GM18909 (cell line): ENCODE results near the gene GARNL3.

ENCODE experiments used
- ATAC-seq: cut with Tn5 transposase; IDR thresholded peaks from one replicate; pipeline ENCODE4 v1.9.1; 2021; ENCODE audit warnings: mild to moderate bottlenecking; ENCODE audit not compliant: unreplicated experiment, poor library complexity

Gene GARNL3

DNA sequence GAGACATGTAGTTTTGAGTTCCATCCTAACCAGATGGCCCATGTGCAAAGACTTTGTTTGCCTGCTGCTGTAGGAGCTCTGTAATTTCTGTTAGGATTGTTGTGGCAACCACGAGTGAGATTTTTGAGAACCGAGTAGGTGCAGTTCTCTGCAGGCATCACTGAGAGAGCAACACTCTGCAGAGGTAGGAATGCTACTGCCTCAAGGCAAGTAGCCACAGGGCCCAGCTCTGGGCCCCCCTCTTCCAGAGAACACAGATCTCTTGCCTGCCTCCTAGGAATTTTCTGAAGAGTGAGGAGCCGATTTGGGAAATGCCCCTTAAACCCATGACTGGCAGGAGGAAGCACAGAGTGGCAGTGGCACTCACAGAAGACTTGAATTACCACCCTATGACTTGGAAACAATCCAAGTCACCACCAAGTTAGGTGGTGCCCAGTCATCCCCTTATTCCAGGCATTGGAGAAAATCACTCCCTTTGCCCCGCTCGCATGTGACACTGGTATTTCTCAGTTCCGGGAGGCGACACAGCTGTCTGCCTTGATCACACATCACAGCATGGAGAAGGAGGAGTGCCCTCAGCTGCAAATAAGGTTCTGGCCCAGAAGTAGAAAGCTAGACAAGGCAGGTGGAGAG, 79.9 kb downstream of the GARNL3 start:
- no peak for ATAC-seq

- ATAC-seq, result no peak
These were observed 81.0 kb downstream of the GARNL3 start for GRCh38 chr9:127345566-127345965.

DNA sequence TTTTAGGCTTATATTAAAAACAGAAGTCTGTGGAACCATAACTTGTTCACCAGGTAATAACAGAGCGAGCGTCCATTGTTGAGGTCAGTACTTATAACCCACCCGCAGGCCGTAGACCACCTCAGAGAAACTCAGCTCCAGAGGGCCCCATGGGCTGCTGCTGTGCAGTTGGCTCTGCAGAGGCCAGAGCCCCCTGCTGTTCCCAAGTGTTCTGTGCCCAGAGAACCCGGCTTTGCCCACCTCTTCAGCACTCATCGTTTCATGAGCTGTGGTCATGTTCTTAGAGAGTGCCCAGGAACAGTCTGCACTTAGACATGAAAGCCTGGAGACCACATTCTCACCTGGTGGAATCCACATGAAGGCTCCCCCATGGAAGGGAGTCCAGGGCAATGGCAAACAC, 82.0 kb downstream of the GARNL3 start:
- ATAC-seq, result no peak

GRCh38 chr9:127347831-127348776, 83.5 kb downstream of the GARNL3 start:
- ATAC-seq, result no peak

GRCh38 chr9:127349483-127350113, 85.0 kb downstream of the GARNL3 start:
- ATAC-seq, result no peak

DNA sequence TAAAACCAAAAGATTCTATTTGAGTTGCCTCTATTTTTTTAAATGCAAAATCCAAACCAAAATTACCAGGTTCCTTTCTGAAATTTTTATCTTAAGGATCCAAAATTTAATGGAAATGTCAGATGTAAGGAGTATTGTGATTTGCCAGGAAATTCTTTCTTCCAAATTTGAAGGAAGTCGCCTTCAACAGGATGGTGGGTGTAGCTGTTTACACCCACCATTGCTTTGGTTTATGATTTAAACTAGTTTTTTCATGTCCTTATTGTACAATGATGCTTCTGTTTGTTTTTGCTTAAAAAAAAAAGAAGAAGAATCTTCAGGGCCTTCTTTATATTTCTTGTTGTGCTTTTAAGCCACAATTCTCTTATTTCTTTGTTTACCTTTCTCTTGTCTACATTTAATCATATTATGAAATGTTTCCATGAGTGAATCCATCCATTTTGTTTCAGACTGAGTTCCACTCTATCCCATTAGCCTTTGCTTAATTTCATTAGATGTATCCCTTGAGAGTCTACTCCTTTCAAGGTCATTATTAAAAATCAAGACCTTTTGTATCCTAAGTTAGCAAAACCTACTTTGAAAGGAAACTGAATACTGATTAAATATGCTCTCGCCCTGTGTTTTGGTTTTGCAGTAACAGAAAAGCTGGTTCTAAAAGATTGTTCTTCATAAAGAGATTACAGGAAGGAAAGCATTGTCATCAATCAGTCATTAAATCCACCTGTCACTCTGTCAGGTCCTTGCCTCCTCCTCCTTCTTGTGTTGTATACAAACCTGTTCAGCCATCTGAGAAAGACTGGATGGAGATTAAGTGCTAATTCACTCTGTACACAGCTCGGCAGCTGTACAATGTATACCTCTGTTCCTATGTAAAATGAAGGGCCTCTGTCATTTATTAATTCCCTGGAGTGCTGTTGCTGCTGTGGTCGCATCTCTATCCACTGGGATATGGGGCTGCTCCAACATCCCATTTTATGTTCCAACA, 86.9 kb downstream of the GARNL3 start:
- ATAC-seq, result no peak

DNA sequence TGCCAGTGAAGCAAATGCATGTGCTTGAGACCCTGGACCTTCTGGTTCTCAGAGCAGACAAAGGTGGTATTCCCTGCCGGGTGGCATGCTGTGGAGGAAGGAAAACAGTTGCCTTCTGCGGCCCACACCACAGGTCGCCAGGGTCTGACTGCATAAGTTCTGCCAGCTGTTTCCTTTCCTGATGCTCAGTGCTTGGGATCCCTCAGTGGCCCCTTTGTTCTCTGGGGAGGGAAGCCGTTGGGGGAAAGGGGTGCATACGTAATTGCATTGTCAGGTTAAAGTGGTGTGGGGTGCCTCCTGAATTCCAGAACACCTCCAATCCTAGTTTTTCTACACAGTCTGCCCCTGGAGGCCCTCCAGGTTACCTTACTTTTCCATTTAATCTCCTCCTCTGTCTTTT, 89.3 kb downstream of the GARNL3 start:
- no peak for ATAC-seq

DNA sequence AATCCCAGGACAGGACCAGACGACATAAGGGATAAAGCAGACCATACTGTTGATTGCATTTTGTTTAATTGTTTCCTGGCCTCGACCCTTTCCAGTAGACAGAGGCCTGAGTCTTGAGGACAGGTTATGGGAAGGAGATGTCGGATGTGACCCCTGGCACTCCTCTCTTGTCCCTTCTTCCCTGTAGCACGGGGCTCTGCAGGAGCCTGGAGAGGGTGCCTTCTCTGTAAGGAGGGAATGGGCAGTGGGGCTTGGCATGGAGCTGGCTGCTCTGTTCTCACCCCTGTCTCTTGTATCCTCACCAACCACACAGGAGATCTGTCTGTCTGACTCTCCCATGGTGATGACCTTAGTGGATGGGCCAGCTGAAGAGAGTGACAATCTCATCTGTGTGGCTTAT, 92.3 kb downstream of the GARNL3 start:
- ATAC-seq, result no peak

GRCh38 chr9:127358023-127358535, 93.5 kb downstream of the GARNL3 start:
- no peak for ATAC-seq

GRCh38 chr9:127358770-127359169, 94.2 kb downstream of the GARNL3 start:
- no peak for ATAC-seq

DNA sequence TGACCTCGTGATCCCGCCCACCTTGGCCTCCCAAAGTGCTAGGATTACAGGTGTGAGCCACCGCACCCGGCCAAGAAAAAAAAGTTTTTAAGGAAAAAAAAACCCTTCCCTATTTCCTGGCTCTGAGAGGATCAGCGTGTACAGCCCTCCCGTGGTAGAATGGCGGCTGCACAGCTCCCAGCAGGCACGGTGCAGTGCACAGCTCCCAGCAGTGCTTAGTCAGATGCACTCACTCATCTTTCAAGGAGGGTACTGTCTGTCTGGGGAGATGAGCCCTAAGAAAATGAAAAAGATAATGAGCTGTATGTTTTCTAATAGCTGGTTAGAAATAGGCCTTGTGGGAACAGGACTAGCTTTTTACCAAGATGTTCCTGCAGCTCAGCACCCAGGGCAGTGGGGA, 95.7 kb downstream of the GARNL3 start:
- ATAC-seq, result no peak

- no peak for ATAC-seq
These were observed 96.3 kb downstream of the GARNL3 start for GRCh38 chr9:127360829-127361228.

DNA sequence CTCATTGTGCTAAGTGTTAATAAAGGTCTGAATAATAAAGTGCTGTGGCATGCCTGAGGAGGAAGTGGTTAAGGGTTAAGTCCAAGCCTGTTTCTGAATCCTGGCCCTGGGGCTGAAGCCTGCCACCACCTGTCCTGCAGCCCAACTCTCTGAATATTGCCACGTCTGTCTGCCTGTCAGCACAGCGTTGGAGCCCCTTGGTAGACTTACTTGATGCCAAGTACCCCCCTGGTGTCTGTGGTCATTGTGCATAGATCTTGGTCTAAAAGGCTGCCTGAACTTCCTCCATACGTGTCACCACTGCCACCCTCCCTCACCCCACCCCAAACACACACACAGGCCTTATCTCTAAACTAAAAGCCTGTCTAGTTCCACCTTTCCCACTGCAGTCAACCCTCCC, 97.0 kb downstream of the GARNL3 start:
- ATAC-seq, result no peak

DNA sequence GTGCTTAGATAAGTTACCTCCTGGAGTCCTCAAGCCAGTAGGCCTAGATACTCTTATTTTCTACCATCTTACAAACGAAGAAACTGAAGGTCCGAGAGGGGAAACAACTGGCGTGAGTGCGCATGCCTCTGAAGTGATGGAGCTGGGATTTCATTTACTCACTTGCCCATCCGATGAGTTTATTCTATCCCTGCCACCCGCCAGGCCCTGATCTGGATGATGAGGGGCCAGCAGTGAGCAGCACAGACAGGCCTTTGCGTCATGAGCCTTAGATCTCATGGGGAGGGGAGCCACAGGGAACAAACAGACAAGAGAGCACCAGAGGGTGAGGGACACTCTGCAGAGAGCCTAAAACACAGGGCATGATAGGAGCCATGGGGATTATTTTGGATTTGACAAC, 98.3 kb downstream of the GARNL3 start:
- no peak for ATAC-seq

GRCh38 chr9:127365461-127365860, 100.9 kb downstream of the GARNL3 start:
- ATAC-seq, result no peak

DNA sequence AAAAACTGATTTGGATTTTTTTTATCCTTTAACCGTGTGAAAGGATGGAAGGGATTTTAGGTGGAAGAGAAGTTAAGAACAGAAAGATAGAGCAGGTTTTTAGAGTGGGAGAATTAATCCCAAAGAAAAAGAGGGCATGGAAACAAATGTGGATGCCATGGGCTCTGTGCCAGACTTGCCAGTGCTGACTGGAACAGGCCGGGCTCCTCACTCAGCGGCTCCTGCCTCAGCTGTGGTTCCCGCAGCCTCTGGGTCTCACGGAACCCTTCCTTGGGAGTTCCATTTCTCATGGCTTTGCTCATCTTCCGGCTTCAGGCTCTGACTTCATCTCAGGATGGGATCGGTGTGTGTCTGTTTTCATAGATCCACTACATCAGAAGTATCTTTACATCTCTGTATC, 102.0 kb downstream of the GARNL3 start:
- no peak for ATAC-seq

- no peak for ATAC-seq
These were observed 104.4 kb downstream of the GARNL3 start for GRCh38 chr9:127368852-127369402.

DNA sequence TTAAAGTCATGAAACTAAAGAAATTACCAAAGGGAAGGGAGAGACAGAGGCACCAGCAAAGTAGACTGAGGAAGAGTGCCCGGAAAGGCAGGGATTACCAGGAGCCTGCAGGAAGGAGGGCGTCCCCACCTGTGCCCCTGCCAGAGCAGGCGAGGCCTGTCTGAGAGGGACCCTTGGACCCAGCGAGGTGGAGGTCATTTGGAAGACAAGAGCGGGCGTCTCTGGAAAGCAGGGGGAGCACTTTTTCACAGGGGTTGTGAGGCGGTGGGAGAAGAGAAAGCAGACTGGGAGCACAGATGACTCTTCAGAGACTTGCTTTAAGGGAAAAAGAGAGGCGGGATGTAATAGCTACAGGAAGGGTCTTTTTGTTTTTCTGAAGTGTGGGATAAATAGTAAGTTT, 104.9 kb downstream of the GARNL3 start:
- no peak for ATAC-seq

DNA sequence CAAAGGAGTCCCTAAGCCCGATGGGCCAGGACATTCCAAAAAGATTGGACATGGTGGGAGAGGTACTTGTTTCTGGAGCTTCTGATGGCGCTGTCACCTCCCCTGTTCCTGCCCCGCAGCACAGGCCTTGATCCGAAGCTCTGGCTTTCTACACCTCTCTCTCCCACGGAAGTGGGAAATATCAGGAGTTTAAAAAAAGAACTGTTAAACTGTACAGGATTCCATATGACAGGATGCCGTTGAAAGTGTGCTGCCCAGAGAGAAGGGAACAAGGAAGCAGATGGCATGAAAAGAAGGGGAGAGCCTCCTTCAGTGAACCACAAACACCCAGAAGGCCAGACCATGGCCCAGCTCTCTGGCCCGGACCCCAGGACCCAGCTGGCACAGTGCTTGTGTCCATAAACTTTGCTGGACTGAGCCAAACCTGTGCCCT, 105.6 kb downstream of the GARNL3 start:
- no peak for ATAC-seq
